Stimulated activated CD4-positive, alpha-beta T cell treated with anti-CD3 and anti-CD28 coated beads, Interleukin-15, amount 100 ng/mL, for 1 hour (primary cell): ENCODE results near the gene PRR11.
"Not testable (repeated sequence)": the region's sequence is repeated elsewhere in the genome, so short reads cannot be mapped to it uniquely, and the experiment has no call there.

Experiments used
- DNase-seq, 2 donors: peaks; one replicate each; pipeline ENCODE4 v3.0.0-alpha.2; 2020; ENCODE audit warnings: low read depth in 1 of 2, low spot score in 1 of 2

PRR11 gene

DNA sequence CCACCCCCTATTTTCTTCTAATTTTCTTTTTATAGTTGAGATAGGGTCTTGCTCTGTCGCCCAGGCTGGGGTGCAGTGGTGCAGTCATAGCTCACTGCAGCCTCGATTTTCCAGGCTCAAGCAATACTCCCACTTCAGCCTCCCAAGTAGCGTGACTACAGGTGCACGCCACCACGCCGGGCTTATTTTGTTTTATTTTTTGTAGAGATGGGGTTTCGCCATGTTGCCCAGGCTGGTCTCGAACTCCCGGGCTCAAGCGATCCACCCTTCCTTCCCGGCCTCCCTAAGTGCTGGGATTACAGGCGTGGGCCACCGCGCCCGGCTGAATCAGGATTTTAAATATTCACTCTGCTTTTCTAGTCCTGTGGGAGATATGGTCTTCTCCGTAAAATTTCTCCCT is 63.8 kb downstream of the PRR11 start:
- DNase-seq, result no peak

DNA sequence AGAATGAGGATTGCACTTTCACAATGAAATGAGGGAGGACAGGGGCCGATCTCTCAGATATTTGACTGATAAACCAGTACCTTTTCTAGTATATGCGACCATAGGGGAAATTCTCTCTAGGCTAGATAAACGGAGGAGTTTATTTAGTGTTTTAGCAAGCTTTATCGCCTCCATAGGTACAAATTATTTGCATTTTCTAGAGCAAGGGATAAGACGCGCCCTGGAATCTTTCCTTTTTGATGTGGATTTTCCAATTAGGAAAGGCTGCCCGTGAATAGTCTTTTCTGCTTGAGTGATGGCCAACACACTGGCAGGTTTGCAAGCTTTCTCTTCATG is 64.4 kb downstream of the PRR11 start:
- no peak for DNase-seq

DNA sequence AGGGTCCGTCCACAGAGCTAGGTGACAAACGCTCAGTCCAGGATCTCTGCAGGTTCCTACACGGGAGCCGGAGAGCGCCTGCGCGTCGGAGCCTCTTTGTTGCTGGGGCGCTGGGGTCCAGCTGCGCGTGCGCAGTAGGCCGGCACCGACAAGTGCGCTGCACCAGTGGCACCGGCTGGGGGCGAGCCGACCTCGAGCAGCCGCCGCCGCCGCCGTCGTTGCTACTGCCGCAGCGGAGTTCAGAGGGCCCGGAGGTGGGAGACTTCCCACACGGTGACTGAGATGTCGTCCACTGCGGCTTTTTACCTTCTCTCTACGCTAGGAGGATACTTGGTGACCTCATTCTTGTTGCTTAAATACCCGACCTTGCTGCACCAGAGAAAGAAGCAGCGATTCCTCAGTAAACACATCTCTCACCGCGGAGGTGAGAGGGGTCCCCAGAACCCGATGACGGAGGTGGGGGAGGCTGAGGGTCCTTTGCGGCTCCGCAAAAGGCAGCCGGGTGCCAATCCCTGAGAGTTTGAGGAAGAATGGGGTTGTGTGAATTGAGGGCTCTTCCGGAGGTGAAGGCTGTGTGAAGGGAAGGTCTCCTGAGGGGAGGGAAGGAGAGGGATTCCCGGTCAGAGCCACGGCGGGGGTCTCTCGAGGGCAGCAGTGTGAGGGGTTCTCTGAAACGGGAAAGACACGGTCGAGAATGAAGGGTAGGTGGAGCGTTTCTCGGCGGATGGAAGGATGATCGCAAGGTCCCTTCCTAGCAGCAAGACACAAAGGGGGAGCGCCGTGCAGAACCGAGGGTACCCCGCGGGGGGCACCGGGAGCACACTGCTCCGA is 65.0 kb downstream of the PRR11 start, which contains the start of gene GDPD1:
TSS of gene GDPD1 (plus strand) at position 184 of the 831 bp plus-strand sequence. CDS start at position 283, 99 bp downstream.
- peak; percentile 95 to 96 for DNase-seq

DNA sequence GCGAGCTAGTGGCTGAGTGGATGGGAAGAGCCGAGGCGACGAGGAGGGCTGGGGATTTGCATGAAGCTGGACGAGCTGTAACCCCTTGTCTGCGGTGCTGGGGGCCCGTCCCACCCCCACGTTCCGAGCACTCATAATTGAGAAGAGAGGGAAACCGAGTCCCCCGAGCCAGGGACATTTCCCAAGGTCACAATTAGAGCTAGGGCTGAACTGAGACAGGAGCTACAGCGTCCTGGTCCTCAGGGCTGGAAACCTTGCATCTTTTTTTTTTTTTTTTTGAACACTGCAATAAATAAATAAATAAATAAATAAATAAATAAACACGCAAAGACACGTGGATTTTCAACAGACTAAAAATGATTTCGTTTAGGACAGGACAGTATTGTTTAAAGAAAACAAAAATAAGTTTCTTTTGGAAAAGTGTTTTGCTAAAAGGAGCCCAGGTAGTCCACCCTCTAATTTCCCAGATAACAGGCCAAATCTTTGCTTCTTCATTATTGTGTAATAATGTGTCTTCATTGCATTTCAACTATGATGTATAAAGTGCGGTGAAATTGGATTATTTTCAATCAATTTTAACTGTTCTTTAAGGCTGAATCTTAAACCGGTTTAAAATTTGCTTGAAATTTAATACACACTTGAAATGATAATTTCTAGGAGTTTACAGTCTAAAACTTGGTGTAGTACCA is 65.8 kb downstream of the PRR11 start:
- no peak for DNase-seq

DNA sequence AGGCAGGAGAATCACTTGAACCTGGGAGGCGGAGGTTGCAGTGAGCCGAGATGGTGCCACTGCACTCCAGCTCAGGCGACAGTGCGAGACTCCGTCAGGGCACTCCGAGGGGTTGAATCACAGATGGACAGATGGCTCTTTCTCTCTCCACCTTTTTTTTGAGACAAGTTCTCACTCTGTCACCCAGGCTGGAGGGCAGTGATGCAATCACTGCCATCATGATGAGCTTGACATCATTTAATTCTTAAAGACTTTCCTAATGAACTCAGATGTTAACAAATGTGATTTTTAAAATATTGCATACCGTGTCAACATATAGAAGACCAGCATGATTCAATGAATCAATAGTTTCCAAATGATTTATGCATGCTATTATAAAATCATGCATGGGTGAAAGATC is 68.3 kb downstream of the PRR11 start:
- no peak for DNase-seq

DNA sequence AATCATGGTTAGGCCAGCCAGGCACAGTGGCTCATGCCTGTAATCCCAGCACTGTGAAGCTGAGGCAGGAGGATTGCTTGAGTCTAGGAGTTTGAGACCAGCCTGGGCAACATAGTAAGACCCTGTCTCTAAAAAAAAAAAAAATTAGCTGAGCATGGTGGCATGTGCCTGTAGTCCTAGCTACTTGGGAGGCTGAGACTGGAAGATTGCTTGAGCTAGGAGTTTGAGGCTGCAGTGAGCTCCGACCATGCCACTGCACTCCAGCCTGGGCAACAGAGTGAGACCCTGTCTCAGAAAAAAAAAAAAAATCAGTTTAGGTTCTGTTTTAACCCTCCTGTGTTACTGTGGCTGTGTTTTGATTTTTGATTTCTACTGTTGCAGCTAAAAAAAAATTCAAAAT is 73.0 kb downstream of the PRR11 start:
- DNase-seq, result not testable (repeated sequence)

DNA sequence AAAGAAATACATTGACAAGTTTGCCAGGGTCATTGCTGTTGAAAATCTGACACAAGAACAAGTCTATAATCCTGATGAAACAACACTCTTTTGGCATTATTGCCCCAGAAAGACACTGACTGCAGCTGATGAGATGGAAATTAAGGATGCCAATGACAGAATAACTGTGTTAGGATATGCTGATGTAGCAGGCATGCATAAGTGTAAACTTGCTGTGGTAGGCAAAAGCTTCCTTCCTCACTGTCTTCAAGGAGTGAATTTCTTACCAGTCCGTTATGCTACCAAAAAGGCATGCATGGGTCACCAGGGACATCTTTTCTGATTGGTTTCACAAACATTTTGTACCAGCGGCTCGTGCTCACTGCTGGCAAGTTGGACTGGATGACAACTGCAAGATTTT is 75.2 kb downstream of the PRR11 start:
- no peak for DNase-seq

DNA sequence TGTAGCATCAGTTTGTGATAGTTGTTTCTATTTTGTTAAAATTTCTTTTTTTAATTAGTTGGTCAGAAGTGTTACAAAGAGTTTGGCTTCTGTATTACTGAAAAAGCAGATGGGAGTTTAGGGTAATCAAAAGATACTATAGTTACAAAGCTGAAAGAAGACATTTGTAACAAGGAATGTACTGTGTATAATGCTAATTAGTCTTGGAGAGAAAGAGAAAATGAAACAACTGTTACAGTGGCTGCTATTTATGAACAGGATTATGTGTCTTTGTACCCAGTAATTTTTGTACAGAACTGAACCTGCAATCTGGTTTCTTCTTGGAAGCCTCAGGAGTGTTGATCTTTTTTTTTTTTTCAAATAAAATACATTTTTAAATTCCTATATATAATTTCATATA is 79.1 kb downstream of the PRR11 start:
- no peak for DNase-seq

DNA sequence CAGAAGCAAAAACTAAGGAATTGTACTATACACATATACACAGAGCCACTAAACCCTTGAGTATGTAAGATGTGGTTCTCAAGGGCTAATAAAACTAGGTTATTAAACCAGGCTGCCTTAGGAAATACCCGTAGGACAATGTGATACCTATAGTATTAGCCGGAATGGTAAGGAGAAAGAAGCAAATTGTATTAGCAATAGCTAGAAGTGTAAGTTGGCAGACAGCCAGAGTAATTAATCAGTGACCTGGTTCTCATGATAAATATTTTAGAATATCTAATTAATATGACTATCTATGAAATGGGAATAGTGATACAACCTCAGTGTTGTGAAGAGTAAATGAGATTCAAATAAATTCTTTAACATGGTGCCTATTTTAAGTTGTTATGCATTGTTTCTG is 83.4 kb downstream of the PRR11 start:
- DNase-seq, result no peak

DNA sequence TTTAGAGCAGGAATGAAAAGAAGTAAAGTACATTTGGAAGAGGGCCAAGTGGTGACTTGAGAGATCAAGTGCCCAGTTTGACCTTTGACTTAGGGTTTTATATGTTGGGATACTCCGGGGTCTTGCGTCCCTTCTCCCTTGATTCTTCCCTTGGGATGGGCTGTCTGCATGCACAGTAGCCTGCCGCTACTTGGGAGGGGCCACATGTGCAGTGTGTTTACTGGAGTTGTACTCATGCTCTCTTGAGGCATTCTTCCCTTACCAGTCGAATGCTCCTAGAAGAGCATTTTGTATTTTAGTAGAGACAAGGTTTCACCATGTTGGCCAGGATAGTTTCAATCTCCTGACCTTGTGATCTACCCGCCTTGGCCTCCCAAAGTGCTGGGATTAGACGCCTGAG is 88.5 kb downstream of the PRR11 start:
- no peak for DNase-seq
